HAP-1 (cell line): ENCODE measurements around the gene PDE4B.

Experiments used
- DNase-seq, 2 experiments: peaks; one replicate each; pipeline ENCODE4 v3.0.0-alpha.2; 2016 to 2020; ENCODE audit warnings: low spot score in 2 of 2
- H3K27me3 ChIP-seq: fragments of 250-450 bp; sonication (Bioruptor Pico); 2 replicates; pipeline ENCODE4 v1.5.1; 2020; ENCODE audit warnings: low read depth, mild to moderate bottlenecking, moderate library complexity
- H3K36me3 ChIP-seq: fragments of 250-450 bp; sonication (Bioruptor Pico); replicated peaks from 2 replicates; pipeline ENCODE4 v1.5.1; 2020; ENCODE audit warnings: mild to moderate bottlenecking
- H3K4me1 ChIP-seq: fragments of 250-450 bp; sonication (Bioruptor Pico); 2 replicates; pipeline ENCODE4 v1.5.1; 2020; ENCODE audit warnings: mild to moderate bottlenecking
- H3K4me3 ChIP-seq: fragments of 250-450 bp; sonication (Bioruptor Pico); 2 replicates; pipeline ENCODE4 v1.5.1; 2020; ENCODE audit warnings: mild to moderate bottlenecking, moderate library complexity
- H3K9me3 ChIP-seq: fragments of 250-450 bp; sonication (Bioruptor Pico); 2 replicates; pipeline ENCODE4 v1.5.1; 2020; ENCODE audit warnings: mild to moderate bottlenecking, moderate library complexity
- in situ Hi-C: fragments of 300-500 bp; cut with MboI; formaldehyde crosslinking; loops from 3 replicates; pipeline ENCODE4 v1.14.3; 2020; ENCODE audit warnings: low sequenced_read_pairs, inconsistent platforms, mixed read lengths

The PDE4B gene

GRCh38 chr1:66256629-66257572, 464.2 kb downstream of the PDE4B start:
- Histone ChIP-seq H3K36me3 (no peaks in the 10 kb centered on the region), H3K4me1 (peaks cover 26% of the 10 kb centered on the region), H3K4me3 (no peak overlapping the region), H3K27me3 (no peaks in the 10 kb centered on the region), H3K9me3 (no peaks in the 10 kb centered on the region)
- in situ Hi-C loops = loop anchor here (25.0 kb wide), 1 partner anchor 480 kb away; no protein-coding TSS in a partner anchor
- DNase-seq = peak; percentile 61 to 97

DNA sequence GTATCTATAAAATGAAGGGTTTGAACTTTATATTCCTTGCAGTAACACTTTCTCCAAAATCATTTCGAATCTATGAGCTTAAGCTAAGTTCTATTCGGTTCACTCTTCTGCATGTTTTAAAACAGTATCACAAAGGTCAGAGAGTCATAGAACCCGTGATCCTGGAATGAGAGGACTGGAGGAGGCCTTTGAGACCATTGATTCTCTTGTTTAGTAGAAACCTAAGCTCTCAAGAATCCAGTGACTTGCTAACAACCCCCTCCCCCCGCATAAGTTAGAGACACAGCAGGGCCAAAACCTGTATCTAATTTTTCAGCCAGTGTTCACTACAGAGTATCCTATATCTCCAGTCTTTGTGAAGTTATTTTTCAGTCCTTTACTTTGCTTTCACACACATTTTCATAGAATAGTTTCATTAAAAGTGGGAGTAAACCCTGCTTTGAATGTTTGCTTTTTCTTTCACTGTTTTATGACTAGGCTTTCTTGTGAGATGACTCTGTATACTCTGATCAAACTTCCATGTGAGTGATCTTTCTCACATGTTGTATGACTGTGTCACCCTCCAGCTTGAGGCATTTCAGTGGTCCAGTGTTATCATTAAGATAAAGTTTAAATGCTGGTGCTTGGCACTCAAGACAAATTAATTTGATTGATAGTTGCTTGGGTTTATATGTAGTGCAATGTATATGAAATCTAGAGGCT, 465.9 kb downstream of the PDE4B start:
- DNase-seq = peak; percentile 33 to 39
- peaks cover 26% of the 10 kb centered on the region for H3K4me1 ChIP-seq
- H3K27me3 ChIP-seq = no peaks in the 10 kb centered on the region
- H3K4me3 ChIP-seq = no peak overlapping the region
- in situ Hi-C loops = loop anchor here (25.0 kb wide), 1 partner anchor 479 kb away; no protein-coding TSS in a partner anchor
- H3K36me3 ChIP-seq = no peaks in the 10 kb centered on the region
- H3K9me3 ChIP-seq = no peaks in the 10 kb centered on the region

- Histone ChIP-seq H3K27me3 (no peaks in the 10 kb centered on the region), H3K4me1 (peaks cover 22% of the 10 kb centered on the region), H3K36me3 (no peaks in the 10 kb centered on the region), H3K9me3 (no peaks in the 10 kb centered on the region), H3K4me3 (no peak overlapping the region)
- in situ Hi-C loops = loop anchor here (5.0 to 25.0 kb wide), 2 partner anchors 176 to 476 kb away; no protein-coding TSS in a partner anchor
- DNase-seq = no peak
Measured at GRCh38 chr1:66261364-66261763, 468.7 kb downstream of the PDE4B start.

DNA sequence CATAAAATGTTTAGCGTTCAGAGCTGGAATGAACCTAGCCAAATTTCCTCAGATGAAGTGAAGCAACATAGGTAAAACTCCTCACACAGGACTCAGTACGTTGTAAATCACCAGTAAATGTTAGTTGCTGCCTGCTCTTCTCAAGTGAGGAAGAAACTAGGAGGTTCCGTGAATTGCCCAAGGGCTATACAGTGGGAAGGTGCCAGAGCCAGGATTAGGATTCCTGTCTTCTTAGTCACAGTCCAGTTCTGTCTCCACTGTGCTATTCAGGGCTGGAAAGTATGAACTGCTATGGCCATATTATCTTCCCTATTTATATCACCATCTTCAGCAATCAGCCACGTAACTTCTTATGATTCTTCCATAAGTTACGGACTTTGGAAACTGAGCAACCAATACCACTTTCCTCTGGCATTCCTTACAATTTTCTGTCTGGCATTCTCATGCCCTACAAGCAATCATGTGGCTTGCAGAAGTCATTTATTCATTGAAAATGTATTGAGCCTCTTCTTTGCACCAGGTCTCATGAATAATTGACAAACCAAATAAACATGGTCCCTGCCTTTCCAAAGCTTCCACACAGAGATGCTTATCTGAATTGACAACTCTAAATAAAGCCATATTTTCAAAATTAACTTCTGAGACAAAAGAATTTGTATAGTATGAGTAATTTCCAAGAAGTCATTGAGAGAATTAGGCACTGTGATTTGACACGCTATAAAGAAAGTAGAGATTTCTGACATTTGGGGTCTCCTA, 469.7 kb downstream of the PDE4B start:
- in situ Hi-C loops = loop anchor here (5.0 to 25.0 kb wide), 2 partner anchors 175 to 475 kb away; no protein-coding TSS in a partner anchor
- no peaks in the 10 kb centered on the region for H3K27me3 ChIP-seq
- DNase-seq = peak in 1 of 2 experiments; percentile 31
- no peaks in the 10 kb centered on the region for H3K36me3 ChIP-seq
- no peak overlapping the region for H3K4me3 ChIP-seq
- no peaks in the 10 kb centered on the region for H3K9me3 ChIP-seq
- peaks cover 15% of the 10 kb centered on the region for H3K4me1 ChIP-seq

GRCh38 chr1:66265268-66265667, 472.6 kb downstream of the PDE4B start:
- in situ Hi-C loops = loop anchor here (25.0 kb wide), 1 partner anchor 472 kb away; no protein-coding TSS in a partner anchor

GRCh38 chr1:66265796-66266195, 473.1 kb downstream of the PDE4B start:
- in situ Hi-C loops = loop anchor here (25.0 kb wide), 1 partner anchor 472 kb away; no protein-coding TSS in a partner anchor
- H3K9me3 ChIP-seq = no peaks in the 10 kb centered on the region
- no peaks in the 10 kb centered on the region for H3K36me3 ChIP-seq
- H3K4me1 ChIP-seq = peaks cover 4% of the 10 kb centered on the region; the same call in 1 of the 2 replicates
- no peak overlapping the region for H3K4me3 ChIP-seq
- no peak for DNase-seq
- no peaks in the 10 kb centered on the region for H3K27me3 ChIP-seq

More at GRCh38 chr1:66265268-66265667, 472.6 kb downstream of the PDE4B start:
- H3K36me3 ChIP-seq = no peaks in the 10 kb centered on the region
- no peaks in the 10 kb centered on the region for H3K9me3 ChIP-seq
- no peak for DNase-seq
- H3K4me3 ChIP-seq = no peak overlapping the region
- no peaks in the 10 kb centered on the region for H3K27me3 ChIP-seq
- H3K4me1 ChIP-seq = 0 out of 2 replicates have a peak, but pooled peaks cover 2% of the 10 kb centered on the region

DNA sequence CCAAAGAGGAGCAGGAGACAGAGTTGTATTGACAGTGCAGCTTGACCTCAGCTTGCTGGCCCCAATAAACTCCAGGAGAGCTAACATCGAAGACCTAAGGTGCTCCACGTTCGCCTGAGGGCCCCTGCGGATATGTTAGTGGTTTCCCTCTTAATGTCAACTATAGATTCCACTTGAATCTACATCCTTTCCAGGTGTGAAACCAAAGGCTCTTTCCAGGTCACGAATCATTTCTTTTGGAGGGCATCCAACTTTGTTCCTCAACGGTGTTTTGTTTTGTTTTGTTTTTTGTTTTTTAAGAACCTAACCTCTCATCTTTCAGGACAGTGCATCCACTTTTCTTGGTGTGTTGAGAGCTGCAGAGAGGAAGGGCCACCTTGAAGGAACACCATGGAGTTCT, 473.7 kb downstream of the PDE4B start:
- Histone ChIP-seq H3K4me3 (no peak overlapping the region), H3K36me3 (no peaks in the 10 kb centered on the region), H3K27me3 (no peaks in the 10 kb centered on the region), H3K9me3 (no peaks in the 10 kb centered on the region), H3K4me1 (peaks cover 4% of the 10 kb centered on the region)
- in situ Hi-C loops = loop anchor here (25.0 kb wide), 1 partner anchor 471 kb away; no protein-coding TSS in a partner anchor
- no peak for DNase-seq

DNA sequence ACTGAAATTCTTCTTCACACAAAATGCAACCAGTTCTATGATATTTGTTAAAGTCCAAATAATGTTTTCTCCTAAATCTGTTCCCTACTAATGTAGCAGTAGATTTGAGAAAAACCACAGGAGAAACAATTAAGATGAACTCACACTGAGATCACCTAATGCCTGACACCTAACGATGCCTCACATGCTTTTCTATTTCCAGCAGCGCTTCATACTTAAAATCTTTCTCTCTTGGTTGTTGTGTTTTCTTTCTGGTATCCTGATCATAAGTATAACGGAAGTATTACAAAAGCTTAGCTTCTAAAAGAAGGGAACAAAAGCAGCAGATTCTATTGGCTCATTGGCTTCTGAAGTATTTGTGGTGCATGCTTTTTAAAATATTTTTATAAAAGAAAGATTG, 474.1 kb downstream of the PDE4B start:
- in situ Hi-C loops = loop anchor here (25.0 kb wide), 1 partner anchor 471 kb away; no protein-coding TSS in a partner anchor
- Histone ChIP-seq H3K4me3 (no peak overlapping the region), H3K4me1 (peaks cover 8% of the 10 kb centered on the region), H3K9me3 (no peaks in the 10 kb centered on the region), H3K27me3 (no peaks in the 10 kb centered on the region), H3K36me3 (no peaks in the 10 kb centered on the region)
- DNase-seq = no peak

GRCh38 chr1:66267201-66267940, 474.7 kb downstream of the PDE4B start:
- Histone ChIP-seq H3K4me3 (no peak overlapping the region), H3K9me3 (no peaks in the 10 kb centered on the region), H3K27me3 (no peaks in the 10 kb centered on the region), H3K4me1 (peaks cover 14% of the 10 kb centered on the region), H3K36me3 (no peaks in the 10 kb centered on the region)
- in situ Hi-C loops = loop anchor here (25.0 kb wide), 1 partner anchor 470 kb away; no protein-coding TSS in a partner anchor
- DNase-seq = no peak

GRCh38 chr1:66269222-66269621, 476.5 kb downstream of the PDE4B start:
- H3K36me3 ChIP-seq = no peaks in the 10 kb centered on the region
- DNase-seq = no peak
- H3K27me3 ChIP-seq = no peaks in the 10 kb centered on the region
- peaks cover 14% of the 10 kb centered on the region for H3K4me1 ChIP-seq
- in situ Hi-C loops = loop anchor here (25.0 kb wide), 1 partner anchor 468 kb away; no protein-coding TSS in a partner anchor
- H3K4me3 ChIP-seq = no peak overlapping the region
- H3K9me3 ChIP-seq = no peaks in the 10 kb centered on the region

DNA sequence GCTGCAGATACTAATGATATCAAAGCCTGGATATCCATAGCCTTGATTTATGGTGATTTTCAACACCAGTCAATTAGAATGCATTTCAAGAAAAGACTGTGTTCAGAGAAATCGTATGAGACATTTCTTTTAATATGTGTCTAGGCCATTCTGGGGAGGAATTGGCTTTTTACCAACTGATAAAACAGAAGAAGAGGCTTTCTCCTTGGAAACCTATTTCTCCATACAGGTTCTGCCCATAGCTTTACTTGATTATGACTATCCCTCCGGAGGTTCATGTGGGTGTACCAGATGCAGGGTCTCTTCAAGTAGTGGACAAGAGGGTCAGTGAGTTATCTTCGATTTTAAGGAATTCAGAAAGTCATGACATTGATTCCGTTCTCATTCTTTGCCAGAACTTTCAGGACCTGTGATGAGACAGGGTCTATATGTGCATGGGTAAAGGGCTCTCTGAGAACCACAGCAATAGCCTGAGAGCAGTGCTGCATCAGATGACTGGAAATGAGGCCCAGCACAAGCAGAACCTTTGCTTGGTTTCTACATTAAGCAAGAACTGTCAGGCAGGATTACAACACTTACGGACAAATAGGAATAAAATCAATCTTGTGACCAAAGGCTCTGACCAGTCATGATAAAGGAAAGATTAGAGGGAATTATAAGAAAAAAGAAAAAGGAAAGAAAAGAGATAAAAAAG, 477.6 kb downstream of the PDE4B start:
- Histone ChIP-seq H3K9me3 (no peaks in the 10 kb centered on the region), H3K4me1 (peaks cover 14% of the 10 kb centered on the region), H3K4me3 (no peak overlapping the region), H3K36me3 (no peaks in the 10 kb centered on the region), H3K27me3 (no peaks in the 10 kb centered on the region)
- no peak for DNase-seq
- in situ Hi-C loops = loop anchor here (25.0 kb wide), 1 partner anchor 467 kb away; no protein-coding TSS in a partner anchor
